Activated CD4-positive, alpha-beta memory T cell treated with anti-CD3 and anti-CD28 coated beads, Interleukin-2, amount 10 ng/mL, durations not matched to agents 7 days and 5 days (primary cell): ENCODE results near the gene ARHGAP26. TPM values are rescaled to one million over a fixed set of nuclear protein-coding genes. Genes with fewer than 3 reads are reported as not detected.

Source experiments
- CTCF ChIA-PET: fragments of 350-600 bp; sonication (Branson Sonifier 250); formaldehyde crosslinking; loops from one replicate; lab custom pipeline; 2021; ENCODE audit warnings: antibody characterized with exemption, inconsistent platforms; lab: Charles Lee
- POLR2A ChIA-PET: fragments of 350-600 bp; sonication (Branson Sonifier 250); formaldehyde crosslinking; loops from one replicate; lab custom pipeline; 2021; ENCODE audit warnings: antibody characterized with exemption; lab: Charles Lee
- DNase-seq: peaks from one replicate; pipeline ENCODE4 v3.0.0-alpha.2; 2020
- H3K27ac Mint-ChIP-seq: one replicate; pipeline ENCODE4 v1.8.0; 2021; ENCODE audit warnings: mild to moderate bottlenecking, mixed read lengths
- H3K27me3 Mint-ChIP-seq: one replicate; pipeline ENCODE4 v1.8.0; 2021; ENCODE audit warnings: mixed read lengths
- H3K36me3 Mint-ChIP-seq: one replicate; pipeline ENCODE4 v1.8.0; 2021; ENCODE audit warnings: low read depth, mixed read lengths
- H3K4me1 Mint-ChIP-seq: one replicate; pipeline ENCODE4 v1.8.0; 2021; ENCODE audit warnings: mixed read lengths
- H3K4me3 Mint-ChIP-seq: one replicate; pipeline ENCODE4 v1.8.0; 2021; ENCODE audit warnings: mild to moderate bottlenecking, mixed read lengths
- H3K9me3 Mint-ChIP-seq: one replicate; pipeline ENCODE4 v1.8.0; 2021; ENCODE audit warnings: mixed read lengths
- total RNA-seq, 2 experiments: library from RNA; stranded (reverse); gene quantifications; one replicate each; pipeline ENCODE4 v1.2.3, GENCODE V29; 2021

Gene ARHGAP26
- total RNA-seq, 2 experiments from 2014 or later: 14.8 to 17.1 TPM

GRCh38 chr5:143173139-143173889 is 403.1 kb downstream of the ARHGAP26 start:
- H3K36me3 Mint-ChIP-seq: no peaks in the 10 kb centered on the region
- no peaks in the 10 kb centered on the region for H3K27me3 Mint-ChIP-seq
- no peaks in the 10 kb centered on the region for H3K9me3 Mint-ChIP-seq
- no peak overlapping the region for H3K27ac Mint-ChIP-seq
- DNase-seq: no peak
- no peaks in the 10 kb centered on the region for H3K4me1 Mint-ChIP-seq
- H3K4me3 Mint-ChIP-seq: no peak overlapping the region
- ChIA-PET POLR2A (no interaction called here), CTCF (no interaction called here)

GRCh38 chr5:143174714-143175398 is 404.7 kb downstream of the ARHGAP26 start:
- POLR2A ChIA-PET: no interaction called here
- H3K27me3 Mint-ChIP-seq: no peaks in the 10 kb centered on the region
- CTCF ChIA-PET: no interaction called here

GRCh38 chr5:143176048-143176447 is 405.9 kb downstream of the ARHGAP26 start:
- no peak for DNase-seq
- Mint-ChIP-seq H3K27me3 (no peaks in the 10 kb centered on the region), H3K4me3 (no peak overlapping the region), H3K36me3 (peaks cover 9% of the 10 kb centered on the region), H3K9me3 (peaks cover 5% of the 10 kb centered on the region), H3K4me1 (no peaks in the 10 kb centered on the region), H3K27ac (no peak overlapping the region)
- POLR2A ChIA-PET: no interaction called here
- CTCF ChIA-PET: no interaction called here

More at GRCh38 chr5:143174714-143175398, 404.7 kb downstream of the ARHGAP26 start:
- H3K4me1 Mint-ChIP-seq: no peaks in the 10 kb centered on the region
- peaks cover 2% of the 10 kb centered on the region for H3K36me3 Mint-ChIP-seq
- DNase-seq: no peak
- no peaks in the 10 kb centered on the region for H3K9me3 Mint-ChIP-seq
- H3K4me3 Mint-ChIP-seq: no peak overlapping the region
- no peak overlapping the region for H3K27ac Mint-ChIP-seq

DNA sequence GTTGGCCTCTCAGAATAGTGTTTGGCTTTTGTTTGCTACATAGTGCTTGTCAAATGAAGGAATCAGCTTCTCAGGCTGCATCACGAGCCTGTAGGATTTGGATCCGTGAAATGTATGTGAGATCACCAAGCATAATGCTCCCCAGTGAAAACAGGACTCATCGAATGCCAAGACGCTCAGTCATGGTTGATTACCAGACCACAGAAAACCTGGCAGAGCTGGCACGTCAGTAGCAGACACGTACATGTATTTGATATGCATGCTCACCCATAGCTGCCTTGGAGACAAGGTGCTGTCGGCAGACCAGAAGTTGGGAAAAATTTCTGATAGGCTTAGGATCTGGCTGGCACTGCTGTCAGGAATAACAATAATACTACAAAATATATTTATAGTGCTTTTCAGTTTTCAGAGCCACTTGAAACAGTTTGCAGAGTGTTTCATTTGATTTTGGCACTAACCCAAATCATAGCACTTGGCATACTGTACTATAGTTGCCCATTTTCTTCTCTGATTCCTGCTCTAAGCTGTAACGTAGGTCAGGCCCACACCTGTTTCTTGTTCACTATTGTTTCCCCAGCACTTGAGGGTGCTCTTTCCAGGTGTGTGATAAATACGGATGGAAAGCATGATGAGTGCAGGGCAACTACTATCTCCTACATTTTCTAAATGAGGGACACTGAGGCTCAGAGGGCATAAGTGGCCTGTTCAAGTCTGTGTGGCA is 407.2 kb downstream of the ARHGAP26 start:
- peaks cover 6% of the 10 kb centered on the region for H3K9me3 Mint-ChIP-seq
- no peak for DNase-seq
- CTCF ChIA-PET: no interaction called here

DNA sequence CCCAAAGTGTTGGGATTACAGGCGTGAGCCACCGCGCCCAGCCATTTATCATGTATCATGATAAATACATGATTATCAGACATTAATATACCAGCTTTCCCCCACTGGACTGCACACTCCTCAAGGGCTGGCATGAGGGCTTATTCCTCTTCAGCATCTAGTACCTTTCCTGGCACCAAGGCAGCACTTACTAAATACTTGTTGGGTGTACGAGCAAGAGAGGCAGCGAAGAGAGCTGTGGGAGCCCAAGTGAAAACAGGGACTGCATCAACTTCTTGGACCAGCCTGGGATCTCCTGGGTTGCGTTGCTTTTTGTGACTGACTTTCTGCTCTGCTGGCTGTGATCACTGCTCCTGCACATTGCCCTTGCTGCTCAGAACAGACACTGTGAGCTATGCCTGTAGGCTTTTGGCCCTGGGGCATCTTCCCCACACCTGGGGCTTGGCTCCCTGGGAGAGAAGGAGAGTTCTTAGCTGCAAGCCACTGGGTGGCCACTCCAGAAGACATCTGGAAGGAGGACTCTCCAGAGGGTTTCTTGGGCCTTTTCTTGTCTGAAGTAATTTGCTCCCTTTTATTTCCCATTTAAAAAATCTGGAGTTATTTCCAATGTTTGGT is 409.1 kb downstream of the ARHGAP26 start:
- Mint-ChIP-seq H3K36me3 (peaks cover 11% of the 10 kb centered on the region), H3K27me3 (no peaks in the 10 kb centered on the region), H3K9me3 (peaks cover 6% of the 10 kb centered on the region), H3K27ac (no peak overlapping the region), H3K4me1 (peaks cover 24% of the 10 kb centered on the region), H3K4me3 (no peak overlapping the region)
- POLR2A ChIA-PET: no interaction called here
- CTCF ChIA-PET: no interaction called here
- no peak for DNase-seq

More for the DNA sequence above, 407.2 kb downstream of the ARHGAP26 start:
- Mint-ChIP-seq H3K4me3 (no peak overlapping the region), H3K27me3 (no peaks in the 10 kb centered on the region), H3K4me1 (peaks cover 7% of the 10 kb centered on the region), H3K27ac (no peak overlapping the region), H3K36me3 (peaks cover 11% of the 10 kb centered on the region)
- POLR2A ChIA-PET: no interaction called here

GRCh38 chr5:143180751-143181150 is 410.6 kb downstream of the ARHGAP26 start:
- DNase-seq: no peak
- no peaks in the 10 kb centered on the region for H3K27me3 Mint-ChIP-seq
- H3K27ac Mint-ChIP-seq: no peak overlapping the region
- H3K36me3 Mint-ChIP-seq: peaks cover 11% of the 10 kb centered on the region
- H3K4me1 Mint-ChIP-seq: peaks cover 25% of the 10 kb centered on the region
- CTCF ChIA-PET: no interaction called here
- H3K9me3 Mint-ChIP-seq: peaks cover 6% of the 10 kb centered on the region
- POLR2A ChIA-PET: no interaction called here
- H3K4me3 Mint-ChIP-seq: no peak overlapping the region

- CTCF ChIA-PET: no interaction called here
Measured at GRCh38 chr5:143181173-143181572, 411.0 kb downstream of the ARHGAP26 start.

GRCh38 chr5:143182106-143182505 is 411.9 kb downstream of the ARHGAP26 start:
- CTCF ChIA-PET: no interaction called here
- POLR2A ChIA-PET: no interaction called here
- Mint-ChIP-seq H3K27ac (peak overlapping the region; percentile 7), H3K27me3 (no peaks in the 10 kb centered on the region), H3K36me3 (peaks cover 11% of the 10 kb centered on the region), H3K9me3 (peaks cover 6% of the 10 kb centered on the region), H3K4me3 (no peak overlapping the region), H3K4me1 (peaks cover 32% of the 10 kb centered on the region)
- no peak for DNase-seq

More at GRCh38 chr5:143181173-143181572, 411.0 kb downstream of the ARHGAP26 start:
- H3K27ac Mint-ChIP-seq: no peak overlapping the region
- POLR2A ChIA-PET: no interaction called here
- H3K9me3 Mint-ChIP-seq: peaks cover 6% of the 10 kb centered on the region
- no peak for DNase-seq
- H3K27me3 Mint-ChIP-seq: no peaks in the 10 kb centered on the region
- no peak overlapping the region for H3K4me3 Mint-ChIP-seq
- peaks cover 26% of the 10 kb centered on the region for H3K4me1 Mint-ChIP-seq
- peaks cover 11% of the 10 kb centered on the region for H3K36me3 Mint-ChIP-seq

- ChIA-PET CTCF (interaction anchor here (0.7 to 1.1 kb wide), 2 partner anchors 641 to 1051 kb away, joined by 3 read pairs; no protein-coding TSS in a partner anchor), POLR2A (interaction anchor here (1.0 to 1.4 kb wide), 2 partner anchors 174 to 218 kb away, joined by 3 read pairs; no protein-coding TSS in a partner anchor)
- Mint-ChIP-seq H3K27ac (peak overlapping the region; percentile 58), H3K27me3 (no peaks in the 10 kb centered on the region), H3K36me3 (peaks cover 11% of the 10 kb centered on the region), H3K4me1 (peaks cover 43% of the 10 kb centered on the region), H3K4me3 (peak overlapping the region; percentile 12), H3K9me3 (peaks cover 6% of the 10 kb centered on the region)
- DNase-seq: peak; percentile 55
Measured at GRCh38 chr5:143182901-143183820, 413.0 kb downstream of the ARHGAP26 start.

DNA sequence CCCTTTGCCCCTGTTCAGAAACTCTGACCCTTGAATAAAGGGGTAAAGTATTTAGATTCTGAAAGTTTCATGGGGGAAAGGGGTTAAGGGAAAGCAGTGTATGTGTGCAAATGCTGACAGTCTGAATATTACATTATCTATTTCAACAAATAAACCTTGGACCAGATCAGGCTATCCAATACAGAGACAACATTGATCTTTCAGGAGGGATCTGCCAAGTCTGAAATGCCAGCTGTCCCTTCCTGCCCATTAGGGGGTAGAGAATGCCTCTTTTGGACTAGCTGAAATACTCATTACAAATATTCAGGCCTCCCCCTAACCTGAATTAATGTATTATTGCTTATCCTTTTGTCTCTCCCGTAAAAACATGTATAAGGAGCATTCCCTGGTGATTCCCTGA is 413.8 kb downstream of the ARHGAP26 start:
- H3K36me3 Mint-ChIP-seq: peaks cover 11% of the 10 kb centered on the region
- no peak for DNase-seq
- H3K27ac Mint-ChIP-seq: no peak overlapping the region
- H3K9me3 Mint-ChIP-seq: peaks cover 6% of the 10 kb centered on the region
- H3K4me3 Mint-ChIP-seq: no peak overlapping the region
- peaks cover 51% of the 10 kb centered on the region for H3K4me1 Mint-ChIP-seq
- CTCF ChIA-PET: interaction anchor here (1.1 kb wide), 1 partner anchor 640 kb away, joined by 3 read pairs; no protein-coding TSS in a partner anchor
- POLR2A ChIA-PET: interaction anchor here (1.4 kb wide), 1 partner anchor 217 kb away, joined by 3 read pairs; no protein-coding TSS in a partner anchor
- no peaks in the 10 kb centered on the region for H3K27me3 Mint-ChIP-seq

GRCh38 chr5:143186623-143187022 is 416.4 kb downstream of the ARHGAP26 start:
- ChIA-PET POLR2A (interaction anchor here (1.4 kb wide), 1 partner anchor 185 kb away, joined by 5 read pairs; no protein-coding TSS in a partner anchor), CTCF (interaction anchor here (0.9 to 1.2 kb wide), 4 partner anchors 30 to 265 kb away, joined by 3 to 4 read pairs (median 3); partner anchors contain the start of gene NR3C1)
- Mint-ChIP-seq H3K27me3 (no peaks in the 10 kb centered on the region), H3K36me3 (peaks cover 3% of the 10 kb centered on the region), H3K4me3 (no peak overlapping the region), H3K27ac (no peak overlapping the region), H3K4me1 (peaks cover 54% of the 10 kb centered on the region), H3K9me3 (peaks cover 3% of the 10 kb centered on the region)
- no peak for DNase-seq
